ENCODE data around the gene PDCD1.

- TF ChIP-seq, protein P1, sequence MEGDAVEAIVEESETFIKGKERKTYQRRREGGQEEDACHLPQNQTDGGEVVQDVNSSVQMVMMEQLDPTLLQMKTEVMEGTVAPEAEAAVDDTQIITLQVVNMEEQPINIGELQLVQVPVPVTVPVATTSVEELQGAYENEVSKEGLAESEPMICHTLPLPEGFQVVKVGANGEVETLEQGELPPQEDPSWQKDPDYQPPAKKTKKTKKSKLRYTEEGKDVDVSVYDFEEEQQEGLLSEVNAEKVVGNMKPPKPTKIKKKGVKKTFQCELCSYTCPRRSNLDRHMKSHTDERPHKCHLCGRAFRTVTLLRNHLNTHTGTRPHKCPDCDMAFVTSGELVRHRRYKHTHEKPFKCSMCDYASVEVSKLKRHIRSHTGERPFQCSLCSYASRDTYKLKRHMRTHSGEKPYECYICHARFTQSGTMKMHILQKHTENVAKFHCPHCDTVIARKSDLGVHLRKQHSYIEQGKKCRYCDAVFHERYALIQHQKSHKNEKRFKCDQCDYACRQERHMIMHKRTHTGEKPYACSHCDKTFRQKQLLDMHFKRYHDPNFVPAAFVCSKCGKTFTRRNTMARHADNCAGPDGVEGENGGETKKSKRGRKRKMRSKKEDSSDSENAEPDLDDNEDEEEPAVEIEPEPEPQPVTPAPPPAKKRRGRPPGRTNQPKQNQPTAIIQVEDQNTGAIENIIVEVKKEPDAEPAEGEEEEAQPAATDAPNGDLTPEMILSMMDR (conservative IDR thresholded peaks at IDR 0.05 in 1 of 2, IDR thresholded peaks at IDR 0.05 in 1 of 2; ENCODE audit: extremely low read depth in 1 of 2, insufficient read depth in 1 of 2, low read depth in 1 of 2, low read length in 2 of 2), result no peak
- TF ChIP-seq EZH2 (IDR thresholded peaks at IDR 0.05; ENCODE audit: borderline replicate concordance, low read length), result no peak
Observed at GRCh38 chr2:241866790-241867645, 8.3 kb upstream of the PDCD1 start.
